Stimulated activated CD8-positive, alpha-beta memory T cell treated with anti-CD3 and anti-CD28 coated beads, Interleukin-7, amount 100 ng/mL, for 1 hour (primary cell): ENCODE results near the gene ZBTB14.

ENCODE experiments used
- DNase-seq, 2 donors: peaks; one replicate each; pipeline ENCODE4 v3.0.0-alpha.2; 2020; ENCODE audit warnings: low read depth in 2 of 2

ZBTB14 gene

DNA sequence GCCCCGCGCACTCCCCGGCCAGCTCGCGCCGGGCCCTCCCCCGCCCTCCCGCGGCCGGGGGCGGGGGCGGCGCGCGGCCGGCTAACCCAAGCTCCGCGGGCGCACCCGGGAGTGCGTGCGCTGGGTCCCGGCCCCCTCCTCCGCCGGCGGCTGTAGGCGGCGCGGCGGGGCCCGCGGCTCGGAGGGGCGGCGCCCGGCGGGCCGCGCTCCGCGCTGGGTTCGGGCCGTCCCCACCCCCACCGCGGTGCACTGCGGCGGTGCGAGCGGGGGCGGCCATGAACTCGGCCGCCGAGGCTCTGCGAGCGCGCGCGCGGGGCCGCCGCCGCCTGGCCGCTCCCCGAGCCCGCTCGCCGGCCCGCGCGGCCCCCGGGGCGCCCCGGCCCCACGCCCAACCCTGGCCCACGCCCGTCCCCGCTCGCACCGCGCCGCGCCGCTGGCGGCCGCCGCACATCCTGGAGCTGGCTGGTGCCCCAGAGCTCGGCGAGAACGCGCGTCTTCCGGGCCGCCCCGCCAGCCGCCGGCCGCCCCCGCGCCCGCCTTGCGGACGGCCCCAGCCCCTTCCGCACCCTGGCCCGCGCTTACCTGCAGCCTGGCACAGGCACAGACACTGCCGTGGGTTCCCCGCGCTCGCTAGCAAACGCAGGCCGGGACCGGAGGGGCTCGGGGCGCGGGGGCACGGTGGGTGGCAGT is at the start of gene ZBTB14:
Gene ZBTB14, minus strand, starts transcription at position 496 of the 690 bp plus-strand sequence. CDS start 2,480 bp downstream, outside the sequence.
- DNase-seq, result peak; percentile 32 to 41

DNA sequence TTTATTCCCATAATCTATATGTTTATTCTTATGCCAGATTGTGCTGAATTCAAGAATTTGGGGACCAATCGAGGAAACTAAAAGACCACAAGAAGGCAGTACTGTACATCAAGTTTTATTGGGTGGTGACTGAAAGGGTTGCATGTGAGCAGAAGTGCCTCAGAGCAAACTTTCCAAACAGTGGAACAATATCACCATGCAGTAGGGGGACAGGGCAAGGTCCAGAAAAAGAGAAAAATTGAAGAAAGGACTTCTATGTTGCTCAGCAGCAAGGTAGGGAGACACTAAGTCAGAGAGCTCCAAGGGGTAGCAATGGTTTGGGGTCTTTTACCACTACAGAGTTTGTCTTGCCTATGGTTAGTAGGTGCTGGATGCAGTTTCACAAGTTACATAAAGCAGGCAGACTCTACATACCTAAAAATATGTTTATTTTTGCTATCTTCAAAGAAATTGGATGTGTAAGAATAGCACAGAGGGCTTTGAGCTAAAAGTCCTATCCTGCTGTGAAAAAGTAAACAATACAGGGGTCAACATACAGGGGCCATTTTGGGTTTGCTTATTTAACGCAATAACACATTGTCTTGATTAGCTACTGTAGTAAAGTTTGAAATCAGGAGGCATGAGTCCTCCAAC is 43.8 kb upstream of the ZBTB14 start:
- DNase-seq, result no peak

GRCh38 chr18:5334456-5335075 is 39.0 kb upstream of the ZBTB14 start:
- no peak for DNase-seq

DNA sequence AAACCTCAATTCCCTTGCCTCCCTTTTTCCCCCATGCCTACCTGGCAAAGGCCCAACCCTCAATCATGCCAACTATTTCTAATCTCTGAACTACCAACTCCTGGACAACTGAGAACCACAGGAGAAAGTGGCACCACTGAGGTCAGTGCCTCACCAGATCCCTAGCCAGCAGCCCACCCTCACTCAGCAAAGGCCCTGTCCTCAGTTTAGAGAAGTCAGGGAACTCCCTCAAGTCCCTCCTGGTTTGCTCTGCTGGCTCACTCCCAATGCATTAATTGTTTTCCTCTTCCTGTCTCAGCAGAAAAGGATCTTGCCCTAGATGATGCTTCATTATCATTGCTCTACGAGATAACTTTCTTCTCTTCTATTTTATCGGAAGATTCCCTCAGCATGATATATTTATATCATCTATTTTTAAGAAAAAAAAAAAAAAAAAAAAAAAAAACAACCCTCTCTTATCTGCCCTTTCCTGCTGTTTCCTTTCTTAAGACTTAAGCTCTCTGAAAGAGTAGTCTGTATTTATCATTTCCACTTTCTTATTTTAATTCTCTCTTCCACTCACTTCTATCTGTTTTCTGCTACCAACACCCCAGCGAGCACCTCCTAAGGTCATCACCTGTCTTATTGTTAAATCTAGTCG is 22.7 kb upstream of the ZBTB14 start:
- no peak for DNase-seq

DNA sequence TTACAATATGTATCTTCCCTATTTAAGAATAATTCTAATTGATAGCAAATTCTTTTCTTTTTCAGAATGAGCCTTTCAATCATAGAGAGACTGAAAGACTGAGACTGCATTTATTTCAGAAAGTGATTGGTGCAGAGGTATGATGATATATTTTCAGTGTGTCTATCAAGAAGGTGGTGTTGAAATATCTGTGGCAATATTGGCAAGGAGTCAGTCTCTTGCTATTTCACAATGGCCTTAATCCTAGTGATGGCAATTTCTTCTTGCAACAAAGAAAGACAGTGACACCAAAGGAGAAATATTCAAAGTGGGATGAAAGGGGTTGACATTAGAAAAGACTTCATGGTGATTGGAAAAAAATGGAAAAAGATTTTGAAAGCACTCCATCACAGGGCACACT is 21.7 kb upstream of the ZBTB14 start:
- DNase-seq, result no peak

GRCh38 chr18:5315838-5316237 is 20.3 kb upstream of the ZBTB14 start:
- DNase-seq, result no peak

- DNase-seq, result no peak
Measured at GRCh38 chr18:5311301-5311989, 15.9 kb upstream of the ZBTB14 start.

GRCh38 chr18:5309888-5310470 is 14.5 kb upstream of the ZBTB14 start:
- no peak for DNase-seq

DNA sequence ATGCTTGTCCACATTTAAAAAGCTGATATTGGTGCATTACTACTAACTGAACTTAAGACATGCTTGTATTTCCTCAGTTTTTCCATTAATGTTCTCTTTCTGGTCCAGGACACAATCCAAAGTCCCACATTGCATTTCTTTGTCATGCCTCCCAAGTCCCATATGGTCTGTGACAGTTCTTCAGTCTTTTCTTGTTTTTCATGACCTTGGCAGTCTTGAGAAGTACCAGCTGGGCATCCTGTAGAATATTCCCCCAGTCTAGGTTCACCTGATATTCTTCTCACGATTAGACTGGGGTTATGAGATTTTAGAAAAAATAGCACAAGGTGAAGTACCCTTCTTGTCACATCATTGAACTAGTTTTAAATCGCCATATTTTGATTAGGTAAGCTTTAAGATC is 10.3 kb upstream of the ZBTB14 start:
- DNase-seq, result no peak

DNA sequence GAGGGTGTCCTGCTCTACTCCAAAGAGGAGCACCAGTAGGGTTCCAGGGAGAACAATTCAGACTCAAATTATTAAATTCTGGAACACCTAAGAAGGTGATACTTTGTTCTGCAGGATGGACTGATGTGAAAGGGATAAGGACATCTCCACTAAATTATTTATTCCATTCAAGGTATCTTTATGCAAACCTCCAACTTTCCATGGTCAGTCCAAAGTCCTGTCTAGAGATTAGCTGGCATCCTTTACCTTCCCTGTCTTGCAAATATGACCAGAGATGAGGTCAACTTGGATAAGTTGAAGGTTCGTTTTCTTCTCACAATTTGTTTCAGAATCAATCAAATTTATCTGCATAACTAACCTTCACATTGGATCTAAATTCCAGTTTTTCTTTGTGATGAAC is 8.7 kb upstream of the ZBTB14 start:
- DNase-seq, result no peak

GRCh38 chr18:5303636-5304035 is 8.1 kb upstream of the ZBTB14 start:
- no peak for DNase-seq

DNA sequence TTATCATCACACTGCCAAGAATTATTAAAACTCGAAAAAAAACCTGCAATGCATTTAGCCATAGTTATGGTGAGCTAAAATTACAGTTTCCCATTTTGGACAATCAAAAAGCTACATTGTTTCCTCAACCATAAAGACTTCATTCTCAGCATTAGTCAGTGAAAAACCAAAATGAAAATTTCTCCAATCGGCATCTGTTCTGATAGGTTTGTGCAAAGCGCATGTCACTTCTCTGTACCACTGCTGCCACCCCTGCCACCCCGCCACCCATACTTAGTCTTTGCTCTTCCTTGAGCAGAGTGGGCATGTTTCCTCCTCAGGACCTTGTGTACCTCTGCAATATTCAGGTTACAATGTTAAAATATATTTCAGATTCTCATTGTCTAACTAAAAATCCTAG is 7.1 kb upstream of the ZBTB14 start:
- DNase-seq, result no peak

DNA sequence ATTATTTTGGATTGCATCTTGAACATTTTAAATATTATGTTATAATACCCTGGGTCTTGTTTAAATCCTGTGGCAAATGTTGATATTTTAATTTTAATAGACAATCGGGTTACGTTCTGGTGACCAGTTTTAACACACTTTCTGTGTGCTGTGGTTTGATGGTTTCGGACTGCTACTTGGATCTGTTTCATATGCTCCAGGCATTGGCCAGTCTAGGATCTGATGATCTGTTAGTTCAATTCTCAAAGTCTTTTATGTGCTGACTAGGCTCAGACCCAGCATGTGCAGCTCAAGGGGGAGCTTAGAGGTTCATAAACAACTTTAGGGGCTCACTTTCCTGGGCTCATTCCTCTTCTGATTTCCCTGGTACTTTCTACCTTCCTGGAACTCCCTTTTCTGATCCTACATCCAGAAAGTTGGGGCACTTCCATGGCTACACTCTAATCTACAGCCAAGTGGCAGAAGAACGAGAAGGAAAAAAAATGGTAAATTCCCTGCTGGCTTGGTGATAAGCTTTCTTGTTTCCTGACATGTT is 5.0 kb upstream of the ZBTB14 start:
- DNase-seq, result no peak

GRCh38 chr18:5298156-5298852 is 2.8 kb upstream of the ZBTB14 start:
- DNase-seq, result no peak

DNA sequence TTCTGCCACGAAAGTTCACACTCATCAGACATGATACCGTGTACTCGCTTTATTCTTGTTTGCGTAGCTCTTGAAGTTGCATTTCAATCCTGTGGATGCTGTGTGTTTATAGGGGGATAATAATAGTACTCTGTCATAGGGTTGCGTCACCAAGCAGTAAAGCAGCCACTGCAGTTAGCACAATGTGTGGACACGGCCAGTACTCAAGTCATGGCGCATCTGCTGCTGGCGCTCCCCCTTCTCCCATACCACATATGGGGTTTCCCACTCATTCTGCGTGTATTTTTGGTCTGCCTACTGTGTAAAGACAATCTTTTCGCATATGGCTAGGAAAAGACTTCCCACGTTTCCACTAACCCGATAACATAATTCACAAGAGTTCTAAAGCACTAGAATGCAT is 2.1 kb upstream of the ZBTB14 start:
- DNase-seq, result no peak

- peak; percentile 26 to 29 for DNase-seq
Measured at GRCh38 chr18:5296706-5297320, 1.3 kb upstream of the ZBTB14 start.

DNA sequence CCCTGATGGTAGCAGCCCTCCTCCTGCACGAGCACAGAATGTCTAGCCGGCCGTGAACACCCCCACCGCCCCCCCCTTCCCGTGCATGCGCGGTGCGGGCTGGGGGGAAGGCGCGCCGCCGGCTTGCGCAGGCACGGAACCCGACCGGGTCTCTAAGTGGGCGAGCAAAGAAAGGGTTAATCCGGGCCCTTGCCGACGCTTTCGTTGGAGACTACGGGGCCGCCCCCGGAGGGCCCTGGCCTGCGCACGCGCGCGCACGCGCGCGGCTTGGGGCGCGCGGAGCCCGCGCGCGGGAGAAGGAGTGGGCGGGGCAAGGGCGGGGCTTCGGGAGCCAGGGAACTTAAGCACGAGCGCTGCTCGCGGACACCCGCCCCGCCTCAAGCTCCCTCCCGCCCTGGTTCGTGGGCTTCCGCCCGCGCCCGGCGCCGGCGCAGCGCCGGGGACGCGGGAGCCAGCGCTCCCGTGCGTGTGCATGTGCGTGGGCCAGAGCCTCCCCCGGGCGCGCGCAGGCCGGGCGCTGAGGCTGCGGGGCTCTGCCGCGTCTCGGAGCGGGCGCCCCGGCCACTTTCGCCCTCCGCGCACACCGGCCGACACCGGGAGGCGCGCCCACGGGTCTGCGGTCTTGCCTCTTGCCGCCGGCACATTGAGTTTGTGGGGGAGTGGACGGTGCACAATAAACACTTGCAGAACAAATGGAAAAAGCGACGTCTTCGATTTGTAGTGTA is 617 bp upstream of the ZBTB14 start:
- peak; percentile 91 to 96 for DNase-seq

- peak; percentile 27 to 31 for DNase-seq
Measured at GRCh38 chr18:5294457-5295230, 882 bp downstream of the ZBTB14 start.

- DNase-seq, result no peak
Measured at GRCh38 chr18:5294113-5294456, 1.4 kb downstream of the ZBTB14 start.
